ENCODE results near the gene CDYL.
"Not testable (repeated sequence)": the region's sequence is repeated elsewhere in the genome, so short reads cannot be mapped to it uniquely, and the experiment has no call there.

Gene CDYL

DNA sequence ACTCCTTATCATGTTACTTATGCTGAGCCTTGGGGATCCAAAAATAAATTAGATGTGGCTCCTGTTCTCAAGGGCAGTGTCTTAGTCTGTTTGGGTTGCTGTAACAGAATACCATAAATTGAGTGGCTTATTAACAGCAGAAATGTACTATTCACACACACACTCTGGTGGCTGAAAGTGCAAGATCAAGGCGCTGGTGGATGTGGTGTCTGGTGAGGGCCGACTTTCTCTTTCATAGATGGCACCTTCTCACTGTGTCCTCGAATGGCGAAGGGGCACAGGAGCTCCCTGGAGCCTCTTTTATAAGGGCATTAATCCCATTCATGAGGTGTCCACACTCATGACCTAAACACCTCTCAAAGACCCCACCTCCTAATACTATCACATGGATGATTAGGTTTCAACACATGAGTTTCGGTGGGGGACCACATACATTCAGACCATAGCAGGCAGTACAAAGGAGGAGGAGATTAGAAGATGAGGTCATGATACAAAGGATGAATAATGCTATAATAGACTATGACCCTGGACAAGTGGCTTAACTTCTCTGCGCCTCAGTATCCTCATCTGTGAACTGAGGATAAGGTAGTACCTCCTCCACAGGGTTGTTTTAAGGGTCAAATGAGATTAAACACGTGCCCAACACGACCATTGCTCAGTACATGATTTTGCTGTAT lies 193.5 kb downstream of the CDYL start:
- no peak for DNase-seq

DNA sequence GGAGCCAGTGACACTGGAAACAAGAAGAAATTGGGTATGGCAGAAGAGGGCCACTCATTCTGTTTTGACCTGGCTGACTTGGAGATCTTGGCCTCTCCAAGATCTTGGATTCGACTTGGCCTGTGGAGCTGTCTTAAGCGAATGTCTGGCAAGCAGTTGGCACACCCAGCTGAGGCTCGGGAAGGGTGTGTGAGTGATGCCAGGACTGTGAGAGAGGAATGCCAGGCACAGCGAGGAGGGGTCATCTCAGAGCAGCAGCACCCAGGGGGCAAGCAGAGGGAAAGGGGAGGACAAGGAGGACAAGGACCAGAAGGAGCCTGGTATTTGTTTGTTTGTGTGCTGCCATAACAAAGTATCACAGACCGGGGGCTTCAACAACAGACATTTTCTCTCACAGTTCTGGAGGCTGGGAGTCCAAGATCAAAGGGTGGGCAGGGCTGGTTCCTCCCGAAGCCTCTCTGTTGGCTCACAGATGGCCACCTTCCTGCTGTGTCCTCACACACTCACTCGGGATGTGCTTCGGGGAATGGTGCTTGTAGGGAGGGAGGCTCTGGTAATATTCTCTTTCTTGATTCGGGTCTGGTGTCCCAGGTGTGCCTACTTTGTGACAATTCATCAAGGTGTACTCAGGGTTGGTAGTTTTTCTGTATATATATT lies 194.7 kb downstream of the CDYL start:
- no peak for DNase-seq

DNA sequence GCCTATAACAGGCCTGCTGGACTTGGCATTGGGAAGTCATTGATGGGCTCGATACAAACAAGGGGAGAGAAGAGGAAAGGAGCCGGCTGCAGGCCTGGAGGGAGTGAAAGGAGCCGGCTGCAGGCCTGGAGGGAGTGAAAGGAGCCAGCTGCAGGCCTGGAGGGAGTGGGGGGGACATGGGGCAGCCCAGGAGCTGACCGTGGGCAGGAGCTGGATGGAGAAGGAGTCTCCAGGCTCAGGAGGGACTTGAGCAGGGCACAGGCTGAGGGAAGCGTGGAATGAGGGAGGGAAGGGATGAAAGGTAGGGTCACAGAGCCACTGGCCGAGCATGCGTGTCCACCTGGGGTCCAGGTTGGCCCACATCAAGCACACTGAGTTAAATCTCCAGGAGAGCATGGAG lies 195.6 kb downstream of the CDYL start:
- DNase-seq = no peak

DNA sequence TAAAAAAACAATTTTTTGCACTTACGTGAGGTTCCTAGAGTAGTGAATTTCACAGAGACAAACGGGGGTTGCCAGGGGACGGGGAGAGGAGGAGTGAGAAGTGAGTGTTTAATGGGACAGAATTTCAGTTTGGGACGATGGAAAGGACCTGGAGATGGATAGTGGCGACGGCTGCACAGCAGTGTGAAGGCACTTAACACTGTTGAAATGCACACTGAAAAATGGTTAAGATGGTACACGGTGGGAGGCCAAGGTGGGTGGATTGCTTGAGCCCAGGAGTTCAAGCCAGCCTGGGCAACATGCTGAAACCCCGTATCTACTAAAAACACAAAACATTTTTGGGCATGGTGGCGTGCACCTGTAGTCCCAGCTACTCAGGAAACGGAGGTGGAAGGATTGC lies 196.2 kb downstream of the CDYL start:
- DNase-seq = no peak

DNA sequence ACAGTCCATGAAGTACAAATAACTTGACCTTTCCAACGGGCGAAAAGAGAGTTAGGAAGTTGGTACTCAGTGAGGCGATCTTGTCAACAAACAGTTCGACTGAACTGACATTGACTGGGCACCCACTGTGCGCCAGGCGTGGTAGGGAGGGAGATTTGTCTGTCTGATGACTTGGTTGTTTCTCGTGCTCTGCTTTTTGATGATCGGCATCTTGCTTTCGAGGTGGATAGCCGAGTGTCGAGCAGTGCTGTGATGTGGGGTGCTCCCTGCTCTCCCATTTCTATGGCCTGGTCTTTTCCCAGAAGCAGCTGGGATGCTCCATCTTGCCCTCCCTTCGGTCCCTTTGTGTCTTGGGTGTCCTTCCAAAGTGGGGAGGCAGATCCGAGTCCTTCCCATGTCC lies 197.2 kb downstream of the CDYL start:
- DNase-seq = no peak

DNA sequence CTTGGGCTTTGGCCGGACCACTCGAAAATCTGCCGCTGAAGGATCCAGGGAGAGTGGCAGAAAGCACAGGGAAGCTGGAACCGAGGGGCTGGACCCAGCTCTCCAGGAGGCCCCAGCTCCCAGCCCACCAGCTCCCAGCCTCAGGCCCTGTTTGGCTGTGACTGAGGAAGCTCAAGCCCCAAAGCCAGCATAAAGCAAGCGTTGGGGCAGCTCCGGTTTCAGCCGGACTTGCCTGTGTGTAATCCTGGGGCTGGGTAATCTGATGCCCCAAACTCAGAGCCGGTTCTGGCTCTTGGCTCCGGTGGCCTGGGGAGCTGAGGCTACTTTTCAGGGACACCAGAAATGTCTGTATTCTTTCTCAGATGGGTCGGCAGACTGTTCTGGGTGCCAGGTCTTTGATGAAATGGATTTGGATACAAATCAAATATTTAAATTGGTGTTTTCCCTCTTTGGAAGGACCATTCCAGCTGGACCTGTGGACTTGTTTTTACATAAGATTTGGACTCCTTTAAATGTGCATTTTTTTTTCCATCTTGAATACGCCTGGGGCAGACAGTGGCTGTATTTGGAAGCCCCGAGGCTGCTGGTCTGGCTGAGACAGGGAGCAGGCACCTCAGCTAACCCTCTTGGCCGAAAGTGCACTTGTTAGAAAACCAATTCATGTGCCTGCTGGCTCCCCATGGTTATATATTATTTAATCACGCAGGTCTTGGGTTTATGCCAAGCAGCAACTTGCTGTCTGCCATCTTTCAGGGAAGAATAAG lies 198.0 kb downstream of the CDYL start:
- no peak for DNase-seq

DNA sequence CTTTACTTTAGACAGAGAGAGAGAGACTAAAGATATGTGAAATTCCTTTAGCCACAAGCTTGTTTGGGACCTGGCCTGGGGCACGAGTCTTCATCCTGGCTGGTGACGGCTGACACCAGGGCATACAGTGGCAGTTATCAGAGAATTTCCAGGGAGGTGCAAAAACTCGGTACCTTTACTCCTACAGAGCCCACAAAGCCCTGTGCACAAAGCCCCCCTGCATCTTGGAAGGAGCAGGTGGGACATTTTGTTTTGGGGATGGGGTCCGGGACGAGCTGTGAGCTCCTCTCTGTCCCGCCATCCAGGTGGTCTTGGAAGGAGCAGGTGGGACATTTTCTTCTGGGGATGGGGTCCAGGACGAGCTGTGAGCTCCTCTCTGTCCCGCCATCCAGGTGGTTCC lies 198.8 kb downstream of the CDYL start:
- DNase-seq = no peak

DNA sequence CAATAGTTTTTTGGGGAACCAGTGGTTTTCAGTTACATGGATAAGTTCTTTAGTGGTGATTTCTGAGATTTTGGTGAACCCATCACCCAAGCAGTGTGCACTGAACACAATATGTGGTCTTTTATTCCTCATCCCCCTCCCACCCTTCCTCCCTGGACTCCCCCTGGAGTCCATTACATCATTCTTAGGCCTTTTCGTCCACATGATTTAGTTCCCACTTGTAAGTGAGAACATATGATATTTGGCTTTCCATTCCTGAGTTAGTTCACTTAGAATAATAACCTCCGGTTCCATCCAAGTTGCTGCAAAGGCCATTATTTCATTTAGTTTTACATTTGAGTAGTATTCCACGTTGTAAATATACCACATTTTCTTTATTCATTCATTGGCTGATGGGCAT lies 199.3 kb downstream of the CDYL start:
- no peak for DNase-seq

DNA sequence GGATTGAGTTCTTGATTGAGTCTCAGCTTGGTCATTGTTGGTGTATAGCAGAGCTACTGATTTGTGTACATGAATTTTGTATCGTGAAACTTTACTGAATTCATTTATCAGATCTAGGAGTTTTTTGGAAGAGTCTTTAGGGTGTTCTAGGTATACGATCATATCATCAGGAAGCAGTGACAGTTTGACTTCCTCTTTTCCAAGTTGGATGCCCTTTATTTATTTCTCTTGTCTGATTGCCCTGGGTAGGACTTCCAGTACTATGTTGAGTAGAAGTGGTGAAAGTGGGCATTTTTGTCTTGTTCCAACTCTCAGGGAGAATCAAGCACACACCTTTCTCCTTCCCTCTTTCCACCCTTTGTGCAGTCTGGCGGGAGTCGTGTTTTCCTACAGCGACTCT lies 201.3 kb downstream of the CDYL start:
- DNase-seq = no peak

DNA sequence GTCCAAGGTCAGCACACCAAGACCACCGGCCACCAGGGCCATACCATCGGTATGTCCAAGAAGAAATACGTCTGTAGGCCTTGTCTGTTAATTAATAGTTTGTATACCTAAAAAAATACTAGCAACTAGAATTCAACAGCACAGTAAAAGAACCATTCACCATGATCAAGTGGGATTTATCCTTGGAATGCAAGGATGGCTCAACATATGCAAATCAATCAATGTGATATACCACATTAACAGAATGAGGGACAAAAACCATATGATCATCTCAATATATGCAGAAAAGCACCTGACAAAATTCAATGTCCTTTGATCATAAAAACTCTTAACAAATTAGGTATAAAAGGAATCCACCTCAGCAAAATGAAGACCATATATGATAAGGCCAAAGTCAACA lies 203.2 kb downstream of the CDYL start:
- no peak for DNase-seq

DNA sequence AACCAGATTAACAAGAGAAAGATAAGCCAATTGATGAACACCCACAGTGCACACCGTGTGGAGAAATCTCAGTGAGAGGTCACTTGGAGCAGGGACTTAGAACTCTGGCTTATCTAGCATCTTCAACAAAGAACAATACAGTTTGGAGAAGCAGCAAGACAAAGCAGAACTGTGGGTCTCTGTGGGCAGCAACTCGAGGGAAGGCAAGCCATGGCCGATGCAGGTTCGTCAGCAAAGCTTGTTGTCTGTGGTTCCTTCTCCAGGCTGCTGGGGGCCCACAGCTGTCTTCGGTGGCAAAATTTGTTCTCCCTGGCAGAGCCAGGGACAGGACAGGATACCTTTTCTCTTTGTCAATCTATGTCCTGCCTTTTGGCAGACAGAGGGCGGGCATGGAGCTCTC lies 205.6 kb downstream of the CDYL start:
- DNase-seq = no peak

DNA sequence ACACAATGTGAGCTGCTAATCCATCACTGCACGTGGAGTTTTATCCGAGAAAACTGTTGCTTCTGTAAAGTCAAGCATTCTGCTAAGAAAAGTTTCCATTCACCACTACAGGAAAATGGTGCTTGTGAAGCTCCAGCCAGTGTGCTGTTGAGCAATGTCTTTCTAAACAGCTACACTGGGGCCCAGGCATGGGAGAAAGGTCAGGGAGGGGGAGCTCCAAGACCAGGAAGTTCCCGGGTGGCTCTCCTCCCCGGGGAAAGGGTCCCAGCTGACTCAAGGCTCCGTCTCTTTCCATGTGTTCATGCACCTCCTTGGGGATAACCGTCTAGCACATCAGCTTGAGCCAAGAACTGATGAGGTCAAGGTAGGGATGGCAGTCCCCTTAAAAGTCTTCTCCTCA lies 207.1 kb downstream of the CDYL start:
- no peak for DNase-seq

DNA sequence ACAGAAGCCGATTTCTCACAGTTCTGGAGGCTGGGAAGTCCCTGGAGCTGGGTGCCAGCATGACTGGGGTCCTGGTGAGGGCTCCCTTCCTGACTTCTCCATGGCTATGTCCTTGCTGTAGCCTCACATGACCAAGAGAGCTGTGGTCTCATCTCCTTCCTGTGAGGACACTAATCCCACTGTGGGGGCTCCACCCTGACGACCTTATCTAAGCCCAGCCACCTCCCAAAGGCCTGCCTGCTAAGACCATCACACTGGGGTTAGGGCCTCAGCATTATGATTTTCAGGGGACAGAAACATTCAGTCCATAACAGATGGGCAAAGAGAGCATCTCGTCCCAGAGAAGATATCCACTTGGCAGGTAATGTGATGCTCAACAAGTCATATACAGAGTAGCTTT lies 210.8 kb downstream of the CDYL start:
- DNase-seq = no peak

DNA sequence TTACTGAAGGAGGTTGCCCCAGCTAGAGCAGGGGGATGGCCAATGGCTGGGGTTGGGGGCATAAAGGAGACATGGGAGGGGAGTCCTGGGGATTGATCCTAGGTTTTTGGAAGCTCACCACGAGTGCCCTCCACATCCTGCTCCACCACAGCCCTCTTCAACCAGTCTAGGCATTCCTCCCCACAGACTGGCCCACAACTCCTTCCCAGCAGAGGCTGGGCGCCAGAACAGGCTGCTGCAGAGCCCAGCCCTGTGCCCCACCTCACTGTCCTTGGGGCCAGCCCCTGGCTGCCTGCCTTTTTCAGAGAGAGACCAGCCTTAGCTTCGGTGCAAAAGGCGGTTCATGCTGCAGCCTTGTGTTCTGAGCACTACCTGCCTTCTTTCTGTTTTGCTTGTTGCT lies 211.2 kb downstream of the CDYL start:
- DNase-seq = no peak

DNA sequence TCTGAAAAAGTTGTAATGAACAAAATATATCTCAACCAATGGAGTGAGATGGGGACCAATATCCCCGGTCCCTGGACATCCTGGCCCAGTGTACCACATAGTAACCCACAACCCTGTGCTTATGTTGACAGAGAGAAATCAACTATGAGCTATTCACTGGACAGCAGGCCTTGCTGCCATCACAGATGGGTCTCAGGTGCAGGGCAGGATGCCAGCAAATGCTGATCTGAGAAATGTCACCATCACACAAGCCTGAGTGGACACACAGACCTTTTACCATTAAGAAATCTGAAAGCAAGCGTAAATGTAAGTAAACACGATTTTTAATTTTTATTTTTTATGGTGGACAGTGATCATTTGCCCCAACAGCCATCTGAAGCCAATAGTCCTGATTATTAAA lies 218.5 kb downstream of the CDYL start:
- no peak for DNase-seq

DNA sequence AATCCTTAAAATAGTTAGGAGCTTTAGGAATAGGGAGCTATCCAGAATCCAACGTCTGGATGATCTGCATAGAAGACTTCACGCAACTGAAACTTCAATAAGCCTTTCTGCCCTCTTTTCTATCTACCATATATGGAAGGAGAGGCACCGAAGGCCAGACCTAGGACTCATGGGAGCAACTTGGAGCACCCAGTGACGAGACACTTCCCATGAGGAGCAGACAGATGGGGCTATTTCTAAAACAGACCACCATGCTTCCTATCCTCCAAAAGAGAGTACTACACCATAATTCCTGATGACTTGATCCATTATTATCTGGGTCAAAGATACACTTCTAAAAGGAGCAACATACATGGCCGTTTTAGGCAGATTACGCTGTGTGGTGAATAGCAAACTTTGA lies 221.7 kb downstream of the CDYL start:
- DNase-seq = no peak

DNA sequence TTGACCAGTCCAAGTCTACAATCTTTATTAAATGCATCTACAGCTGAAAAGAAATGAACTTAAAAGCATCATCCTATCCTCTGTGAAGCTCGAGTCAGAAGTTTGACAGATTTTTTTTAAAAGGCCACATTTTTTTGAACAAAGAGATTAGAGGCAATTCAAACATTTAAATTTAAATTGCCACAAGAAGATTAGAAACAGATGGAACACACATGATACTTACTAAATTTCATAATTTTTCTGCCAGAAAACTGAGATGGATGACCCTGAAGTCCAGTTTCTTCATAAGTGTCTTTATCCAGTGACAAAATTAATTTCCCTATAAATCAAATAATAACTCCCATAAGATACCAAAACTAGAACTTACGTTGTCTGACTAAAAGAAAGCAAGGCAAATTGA lies 223.4 kb downstream of the CDYL start:
- DNase-seq = no peak

DNA sequence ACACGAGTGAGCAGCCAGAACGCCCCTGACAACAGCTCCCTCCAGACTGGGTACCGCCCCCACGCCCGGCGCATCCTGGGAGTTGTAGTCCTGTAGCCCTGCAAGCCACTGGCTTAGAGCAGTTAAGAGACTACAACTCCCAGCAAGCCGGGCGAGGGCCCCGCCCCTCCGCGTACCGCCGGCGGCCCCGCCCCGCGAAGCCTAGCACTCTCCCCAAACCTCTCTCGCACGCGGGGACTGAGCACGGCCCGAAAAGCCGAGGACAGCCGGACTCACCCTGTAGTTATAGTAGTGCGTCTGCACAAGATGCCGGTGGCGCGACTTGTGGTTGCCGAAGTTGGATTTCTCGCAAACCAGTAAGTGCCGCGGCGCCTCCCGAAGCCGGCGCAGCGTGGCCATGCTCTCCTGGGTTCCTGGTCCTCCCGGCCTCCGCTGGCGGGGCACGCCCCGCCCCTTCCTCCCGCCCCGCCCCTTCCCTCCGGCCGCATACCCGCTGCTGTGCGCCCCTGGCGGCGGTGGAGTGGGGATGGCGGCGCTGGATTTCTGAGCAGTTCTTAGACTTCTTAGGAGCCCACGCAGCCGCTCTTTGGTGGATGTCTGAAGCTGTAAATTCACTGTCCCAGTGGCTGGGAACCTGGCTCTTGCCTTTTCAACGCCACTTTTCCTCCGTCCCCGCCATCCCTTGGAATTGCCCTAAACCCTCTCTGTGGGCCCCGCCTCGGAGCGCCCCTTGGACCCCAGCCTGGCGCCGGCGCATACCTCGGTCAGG lies 227.6 kb downstream of the CDYL start, which contains the start of gene RPP40:
TSS of gene RPP40 (minus strand) at position 434 of the 769 bp plus-strand sequence. CDS start at position 399, 35 bp downstream.
- peak; percentile 96 to 98 for DNase-seq

DNA sequence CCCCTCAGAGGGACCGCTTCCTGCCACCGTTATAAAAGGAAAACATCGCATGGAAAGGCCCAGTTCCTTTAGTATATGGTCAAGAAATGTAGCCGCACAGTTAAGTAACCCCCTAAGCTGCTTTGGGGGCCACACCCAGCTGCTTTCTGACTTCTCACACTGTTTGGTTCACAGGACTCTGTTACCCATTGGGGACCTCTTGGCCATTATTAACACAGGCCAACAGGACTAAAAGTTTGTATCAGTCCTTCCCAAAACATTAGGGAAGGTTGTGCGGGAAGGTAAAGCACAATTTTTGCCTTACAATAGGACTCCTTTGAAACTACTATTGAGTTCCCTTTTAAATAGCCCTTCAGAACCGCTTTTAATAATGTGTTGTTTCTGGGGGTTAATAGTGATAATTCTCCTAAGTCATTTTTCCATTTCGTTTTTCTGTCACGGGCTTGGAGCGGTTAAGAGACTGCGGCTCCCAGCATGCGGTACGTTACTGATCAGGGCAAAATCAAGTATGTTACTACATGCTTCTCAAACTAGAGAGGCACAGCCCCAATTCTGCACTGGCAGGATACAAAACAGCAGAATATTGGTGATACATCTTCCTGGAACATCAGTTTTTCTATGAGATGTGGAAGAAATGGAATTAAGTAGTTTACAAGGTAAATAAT lies 228.3 kb downstream of the CDYL start:
- DNase-seq = no peak

DNA sequence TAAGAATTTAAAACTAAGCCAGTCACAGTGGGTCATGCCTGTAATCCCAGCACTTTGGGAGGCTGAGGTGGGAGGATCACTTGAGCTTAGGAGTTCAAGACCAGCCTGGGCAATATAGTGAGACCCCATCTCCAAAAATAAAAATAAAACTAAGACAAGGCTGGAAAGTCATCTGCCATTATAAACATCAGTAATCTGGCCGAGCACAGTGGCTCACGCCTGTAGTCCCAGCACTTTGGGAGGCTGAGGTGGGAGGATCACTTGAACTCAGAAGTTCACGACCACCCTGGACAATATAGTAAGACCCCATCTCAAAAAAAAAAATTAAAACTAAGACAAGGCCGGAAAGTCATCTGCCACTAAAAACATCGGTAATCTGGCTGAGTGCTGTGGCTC lies 228.8 kb downstream of the CDYL start:
- not testable (repeated sequence) for DNase-seq

Measured in SW 1271 (cell line).